ENCODE measurements around the gene FBXL19. TPM values are rescaled to one million over a fixed set of nuclear protein-coding genes. Genes with fewer than 3 reads are reported as not detected.

FBXL19 gene
- total and polyA plus RNA-seq, 2 of the 13 experiments (the other 11 are each of a cell fraction or from before 2014, with no cell fraction given): 6.0 to 13.7 TPM

DNA sequence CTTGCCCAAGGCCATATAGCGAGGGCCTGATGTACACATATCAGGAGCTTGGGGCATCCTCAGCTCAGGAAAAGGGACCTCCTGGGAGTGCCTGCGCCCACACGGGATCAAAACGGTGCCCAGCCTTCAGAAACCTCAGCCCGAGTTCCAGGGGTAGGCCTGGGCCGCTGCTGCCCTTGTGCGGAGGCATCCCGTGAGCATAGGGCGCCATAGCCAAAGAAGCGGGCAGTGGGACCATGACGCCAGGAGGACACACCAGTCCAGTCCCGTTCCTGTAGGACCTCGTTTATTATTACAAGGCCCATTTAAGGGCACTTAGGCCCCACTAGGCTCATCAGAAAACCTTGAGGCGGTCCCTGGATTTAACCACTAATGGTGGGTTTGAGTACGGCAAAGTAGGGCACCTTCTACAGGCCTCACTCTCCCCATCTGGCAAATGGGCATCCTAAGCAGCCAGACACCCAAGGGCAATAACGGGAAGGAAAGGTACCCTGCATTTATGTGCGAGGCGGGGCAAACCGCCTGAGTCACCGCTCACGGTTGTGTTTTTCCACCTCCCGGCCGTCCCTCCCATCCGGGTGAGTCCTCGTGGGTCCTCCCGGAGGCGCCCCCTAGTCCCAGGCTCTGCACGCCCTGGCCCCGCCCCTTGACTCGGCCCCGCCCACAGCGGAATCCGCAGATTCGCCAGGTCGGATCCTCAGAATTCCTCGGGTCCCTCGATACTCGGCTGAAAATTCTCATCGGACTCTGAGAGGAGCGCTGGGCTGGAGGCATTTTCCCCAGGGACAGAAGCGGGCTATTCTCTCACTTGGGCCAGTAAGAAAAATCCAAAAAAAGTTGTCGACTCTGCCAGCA is 33.5 kb downstream of the FBXL19 start (continued):
- TF ChIP-seq SIX1 (CRISPR knock-in tag; IDR thresholded peaks at IDR 0.05; ENCODE audit: borderline replicate concordance): no peak
- peak; percentile 91 for TF ChIP-seq FOSL2 (CRISPR knock-in tag; IDR thresholded peaks at IDR 0.05)
- TF ChIP-seq, protein P1, sequence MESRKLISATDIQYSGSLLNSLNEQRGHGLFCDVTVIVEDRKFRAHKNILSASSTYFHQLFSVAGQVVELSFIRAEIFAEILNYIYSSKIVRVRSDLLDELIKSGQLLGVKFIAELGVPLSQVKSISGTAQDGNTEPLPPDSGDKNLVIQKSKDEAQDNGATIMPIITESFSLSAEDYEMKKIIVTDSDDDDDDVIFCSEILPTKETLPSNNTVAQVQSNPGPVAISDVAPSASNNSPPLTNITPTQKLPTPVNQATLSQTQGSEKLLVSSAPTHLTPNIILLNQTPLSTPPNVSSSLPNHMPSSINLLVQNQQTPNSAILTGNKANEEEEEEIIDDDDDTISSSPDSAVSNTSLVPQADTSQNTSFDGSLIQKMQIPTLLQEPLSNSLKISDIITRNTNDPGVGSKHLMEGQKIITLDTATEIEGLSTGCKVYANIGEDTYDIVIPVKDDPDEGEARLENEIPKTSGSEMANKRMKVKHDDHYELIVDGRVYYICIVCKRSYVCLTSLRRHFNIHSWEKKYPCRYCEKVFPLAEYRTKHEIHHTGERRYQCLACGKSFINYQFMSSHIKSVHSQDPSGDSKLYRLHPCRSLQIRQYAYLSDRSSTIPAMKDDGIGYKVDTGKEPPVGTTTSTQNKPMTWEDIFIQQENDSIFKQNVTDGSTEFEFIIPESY (CRISPR knock-in tag; IDR thresholded peaks at IDR 0.05): peak; percentile 48; the same call in 1 of the 2 replicates
- TF ChIP-seq MXI1 (IDR thresholded peaks at IDR 0.05; ENCODE audit: borderline replicate concordance, low read depth, low read length): peak; percentile 59; the same call in 1 of the 3 replicates
- no peak for TF ChIP-seq ZNF207 (IDR thresholded peaks at IDR 0.05; ENCODE audit: borderline replicate concordance)
- no peak for TF ChIP-seq RFX1 (IDR thresholded peaks at IDR 0.05)
- peak; percentile 73; the same call in 1 of the 2 replicates for TF ChIP-seq SAP130 (CRISPR knock-in tag; IDR thresholded peaks at IDR 0.05; ENCODE audit: low read depth)
- TF ChIP-seq, protein P2, sequence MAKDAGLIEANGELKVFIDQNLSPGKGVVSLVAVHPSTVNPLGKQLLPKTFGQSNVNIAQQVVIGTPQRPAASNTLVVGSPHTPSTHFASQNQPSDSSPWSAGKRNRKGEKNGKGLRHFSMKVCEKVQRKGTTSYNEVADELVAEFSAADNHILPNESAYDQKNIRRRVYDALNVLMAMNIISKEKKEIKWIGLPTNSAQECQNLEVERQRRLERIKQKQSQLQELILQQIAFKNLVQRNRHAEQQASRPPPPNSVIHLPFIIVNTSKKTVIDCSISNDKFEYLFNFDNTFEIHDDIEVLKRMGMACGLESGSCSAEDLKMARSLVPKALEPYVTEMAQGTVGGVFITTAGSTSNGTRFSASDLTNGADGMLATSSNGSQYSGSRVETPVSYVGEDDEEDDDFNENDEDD (CRISPR knock-in tag; IDR thresholded peaks at IDR 0.05; ENCODE audit: borderline replicate concordance): no peak; the same call in 1 of the 2 replicates
- TF ChIP-seq CREM (IDR thresholded peaks at IDR 0.05): no peak
- no peak for TF ChIP-seq CREM (CRISPR knock-in tag; IDR thresholded peaks at IDR 0.05)
- TF ChIP-seq, protein P3, sequence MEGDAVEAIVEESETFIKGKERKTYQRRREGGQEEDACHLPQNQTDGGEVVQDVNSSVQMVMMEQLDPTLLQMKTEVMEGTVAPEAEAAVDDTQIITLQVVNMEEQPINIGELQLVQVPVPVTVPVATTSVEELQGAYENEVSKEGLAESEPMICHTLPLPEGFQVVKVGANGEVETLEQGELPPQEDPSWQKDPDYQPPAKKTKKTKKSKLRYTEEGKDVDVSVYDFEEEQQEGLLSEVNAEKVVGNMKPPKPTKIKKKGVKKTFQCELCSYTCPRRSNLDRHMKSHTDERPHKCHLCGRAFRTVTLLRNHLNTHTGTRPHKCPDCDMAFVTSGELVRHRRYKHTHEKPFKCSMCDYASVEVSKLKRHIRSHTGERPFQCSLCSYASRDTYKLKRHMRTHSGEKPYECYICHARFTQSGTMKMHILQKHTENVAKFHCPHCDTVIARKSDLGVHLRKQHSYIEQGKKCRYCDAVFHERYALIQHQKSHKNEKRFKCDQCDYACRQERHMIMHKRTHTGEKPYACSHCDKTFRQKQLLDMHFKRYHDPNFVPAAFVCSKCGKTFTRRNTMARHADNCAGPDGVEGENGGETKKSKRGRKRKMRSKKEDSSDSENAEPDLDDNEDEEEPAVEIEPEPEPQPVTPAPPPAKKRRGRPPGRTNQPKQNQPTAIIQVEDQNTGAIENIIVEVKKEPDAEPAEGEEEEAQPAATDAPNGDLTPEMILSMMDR (CRISPR knock-in tag; IDR thresholded peaks at IDR 0.05): peak; percentile 80
- TF ChIP-seq, protein P4, sequence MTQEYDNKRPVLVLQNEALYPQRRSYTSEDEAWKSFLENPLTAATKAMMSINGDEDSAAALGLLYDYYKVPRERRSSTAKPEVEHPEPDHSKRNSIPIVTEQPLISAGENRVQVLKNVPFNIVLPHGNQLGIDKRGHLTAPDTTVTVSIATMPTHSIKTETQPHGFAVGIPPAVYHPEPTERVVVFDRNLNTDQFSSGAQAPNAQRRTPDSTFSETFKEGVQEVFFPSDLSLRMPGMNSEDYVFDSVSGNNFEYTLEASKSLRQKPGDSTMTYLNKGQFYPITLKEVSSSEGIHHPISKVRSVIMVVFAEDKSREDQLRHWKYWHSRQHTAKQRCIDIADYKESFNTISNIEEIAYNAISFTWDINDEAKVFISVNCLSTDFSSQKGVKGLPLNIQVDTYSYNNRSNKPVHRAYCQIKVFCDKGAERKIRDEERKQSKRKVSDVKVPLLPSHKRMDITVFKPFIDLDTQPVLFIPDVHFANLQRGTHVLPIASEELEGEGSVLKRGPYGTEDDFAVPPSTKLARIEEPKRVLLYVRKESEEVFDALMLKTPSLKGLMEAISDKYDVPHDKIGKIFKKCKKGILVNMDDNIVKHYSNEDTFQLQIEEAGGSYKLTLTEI (CRISPR knock-in tag; conservative IDR thresholded peaks at IDR 0.05): no peak
- TF ChIP-seq, protein P5, sequence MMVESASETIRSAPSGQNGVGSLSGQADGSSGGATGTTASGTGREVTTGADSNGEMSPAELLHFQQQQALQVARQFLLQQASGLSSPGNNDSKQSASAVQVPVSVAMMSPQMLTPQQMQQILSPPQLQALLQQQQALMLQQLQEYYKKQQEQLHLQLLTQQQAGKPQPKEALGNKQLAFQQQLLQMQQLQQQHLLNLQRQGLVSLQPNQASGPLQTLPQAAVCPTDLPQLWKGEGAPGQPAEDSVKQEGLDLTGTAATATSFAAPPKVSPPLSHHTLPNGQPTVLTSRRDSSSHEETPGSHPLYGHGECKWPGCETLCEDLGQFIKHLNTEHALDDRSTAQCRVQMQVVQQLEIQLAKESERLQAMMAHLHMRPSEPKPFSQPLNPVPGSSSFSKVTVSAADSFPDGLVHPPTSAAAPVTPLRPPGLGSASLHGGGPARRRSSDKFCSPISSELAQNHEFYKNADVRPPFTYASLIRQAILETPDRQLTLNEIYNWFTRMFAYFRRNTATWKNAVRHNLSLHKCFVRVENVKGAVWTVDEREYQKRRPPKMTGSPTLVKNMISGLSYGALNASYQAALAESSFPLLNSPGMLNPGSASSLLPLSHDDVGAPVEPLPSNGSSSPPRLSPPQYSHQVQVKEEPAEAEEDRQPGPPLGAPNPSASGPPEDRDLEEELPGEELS (CRISPR knock-in tag; IDR thresholded peaks at IDR 0.05): 0 out of 2 replicates have a peak, but pooled peaks have one; percentile 16
- no peak for TF ChIP-seq SOX13 (IDR thresholded peaks at IDR 0.05)
- TF ChIP-seq SOX13 (CRISPR knock-in tag; conservative IDR thresholded peaks at IDR 0.05 in 1 of 2, IDR thresholded peaks at IDR 0.05 in 1 of 2): peak; percentile 29 to 36; a peak in 1 of 4 replicates
- TF ChIP-seq GABPA (IDR thresholded peaks at IDR 0.05; ENCODE audit: low read depth, low read length): no peak
- TF ChIP-seq GABPA (CRISPR knock-in tag; IDR thresholded peaks at IDR 0.05; ENCODE audit: low read depth): no peak
- TF ChIP-seq HDAC2 (CRISPR knock-in tag; IDR thresholded peaks at IDR 0.05): peak; percentile 81
- no peak; the same call in 1 of the 2 replicates for TF ChIP-seq KAT8 (CRISPR knock-in tag; IDR thresholded peaks at IDR 0.05)
- peak; percentile 5 for TF ChIP-seq TAF15 (IDR thresholded peaks at IDR 0.05; ENCODE audit: low read depth, low read length, poor library complexity, severe bottlenecking)
- TF ChIP-seq ZNF501 (CRISPR knock-in tag; IDR thresholded peaks at IDR 0.05): peak; percentile 86

Data from HepG2 (cell line).